Epithelial cell of proximal tubule (primary cell): ENCODE results near the gene SH2D1B. TPM values are rescaled to one million over a fixed set of nuclear protein-coding genes. Genes with fewer than 3 reads are reported as not detected.

ENCODE experiments used
- DNase-seq: peaks from one replicate; pipeline ENCODE4 v3.0.0-alpha.2; 2011; ENCODE audit warnings: low read depth
- H3K4me3 ChIP-seq: 2 replicates; pipeline ENCODE4 v1.5.1; 2011; ENCODE audit warnings: low read depth, mild to moderate bottlenecking, low read length
- total RNA-seq: library from RNA; depleted of rRNA; stranded (reverse); fragments of >200 nt; gene quantifications from 2 replicates; pipeline ENCODE4 v1.2.3, GENCODE V29; 2015
- TF ChIP-seq, protein P1 (sequence below): conservative IDR thresholded peaks from 2 replicates; pipeline ENCODE4 v1.5.1; 2012; ENCODE audit warnings: low read depth, mild to moderate bottlenecking, low read length

SH2D1B gene
- total RNA-seq, 1 donor from 2014 or later: 0.23 TPM

DNA sequence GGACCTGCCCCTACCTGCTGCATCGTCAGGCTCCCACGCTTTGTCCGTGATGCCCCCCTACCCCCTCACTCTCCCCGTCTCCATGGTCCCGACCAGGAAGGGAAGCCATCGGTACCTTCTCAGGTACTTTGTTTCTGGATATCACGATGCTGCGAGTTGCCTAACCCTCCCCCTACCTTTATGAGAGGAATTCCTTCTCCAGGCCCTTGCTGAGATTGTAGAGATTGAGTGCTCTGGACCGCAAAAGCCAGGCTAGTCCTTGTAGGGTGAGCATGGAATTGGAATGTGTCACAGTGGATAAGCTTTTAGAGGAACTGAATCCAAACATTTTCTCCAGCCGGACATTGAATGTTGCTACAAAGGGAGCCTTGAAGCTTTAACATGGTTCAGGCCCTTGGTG, 44.2 kb downstream of the SH2D1B start:
- no peak for DNase-seq
- no peak overlapping the region for H3K4me3 ChIP-seq
- TF ChIP-seq, protein P1, sequence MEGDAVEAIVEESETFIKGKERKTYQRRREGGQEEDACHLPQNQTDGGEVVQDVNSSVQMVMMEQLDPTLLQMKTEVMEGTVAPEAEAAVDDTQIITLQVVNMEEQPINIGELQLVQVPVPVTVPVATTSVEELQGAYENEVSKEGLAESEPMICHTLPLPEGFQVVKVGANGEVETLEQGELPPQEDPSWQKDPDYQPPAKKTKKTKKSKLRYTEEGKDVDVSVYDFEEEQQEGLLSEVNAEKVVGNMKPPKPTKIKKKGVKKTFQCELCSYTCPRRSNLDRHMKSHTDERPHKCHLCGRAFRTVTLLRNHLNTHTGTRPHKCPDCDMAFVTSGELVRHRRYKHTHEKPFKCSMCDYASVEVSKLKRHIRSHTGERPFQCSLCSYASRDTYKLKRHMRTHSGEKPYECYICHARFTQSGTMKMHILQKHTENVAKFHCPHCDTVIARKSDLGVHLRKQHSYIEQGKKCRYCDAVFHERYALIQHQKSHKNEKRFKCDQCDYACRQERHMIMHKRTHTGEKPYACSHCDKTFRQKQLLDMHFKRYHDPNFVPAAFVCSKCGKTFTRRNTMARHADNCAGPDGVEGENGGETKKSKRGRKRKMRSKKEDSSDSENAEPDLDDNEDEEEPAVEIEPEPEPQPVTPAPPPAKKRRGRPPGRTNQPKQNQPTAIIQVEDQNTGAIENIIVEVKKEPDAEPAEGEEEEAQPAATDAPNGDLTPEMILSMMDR: no peak

GRCh38 chr1:162367073-162367472, 44.9 kb downstream of the SH2D1B start:
- H3K4me3 ChIP-seq: no peak overlapping the region
- DNase-seq: no peak
- TF ChIP-seq, protein P1: no peak

DNA sequence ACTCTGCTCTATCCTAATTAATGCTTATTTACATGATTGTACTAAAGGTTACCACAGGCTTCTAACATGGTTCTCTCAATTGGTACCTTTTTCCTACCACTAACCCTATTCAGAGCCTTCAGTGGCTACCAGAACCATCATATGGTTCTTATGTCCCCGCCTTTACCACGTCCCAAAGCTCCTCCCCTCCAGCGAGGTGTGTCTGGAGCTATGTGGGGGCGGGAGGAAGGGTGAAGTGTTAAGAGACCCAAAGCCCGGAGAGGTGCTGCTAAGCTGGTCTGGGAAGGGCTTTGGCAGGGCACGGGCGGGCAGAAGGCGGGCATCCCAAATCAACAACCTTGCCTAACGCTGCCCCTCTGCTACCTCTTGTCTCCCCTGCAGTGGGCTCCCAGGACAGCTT, 45.3 kb downstream of the SH2D1B start:
- DNase-seq: no peak
- H3K4me3 ChIP-seq: no peak overlapping the region
- TF ChIP-seq, protein P1: no peak

GRCh38 chr1:162366149-162366548, 45.8 kb downstream of the SH2D1B start:
- TF ChIP-seq, protein P1: no peak
- DNase-seq: no peak
- no peak overlapping the region for H3K4me3 ChIP-seq

GRCh38 chr1:162365284-162366020, 46.5 kb downstream of the SH2D1B start:
- no peak for DNase-seq
- H3K4me3 ChIP-seq: no peak overlapping the region
- TF ChIP-seq, protein P1: no peak

GRCh38 chr1:162364498-162364897, 47.4 kb downstream of the SH2D1B start:
- TF ChIP-seq, protein P1: no peak
- no peak overlapping the region for H3K4me3 ChIP-seq
- DNase-seq: no peak

- no peak for DNase-seq
- H3K4me3 ChIP-seq: no peak overlapping the region
- TF ChIP-seq, protein P1: no peak
Observed at GRCh38 chr1:162363823-162364222, 48.1 kb downstream of the SH2D1B start.
